Mesenteric fat pad (tissue), 1 donor: ENCODE measurements around the gene HS3ST2. TPM values are rescaled to one million over a fixed set of nuclear protein-coding genes. Genes with fewer than 3 reads are reported as not detected.
"Not testable (repeated sequence)": the region's sequence is repeated elsewhere in the genome, so short reads cannot be mapped to it uniquely, and the experiment has no call there.

Experiments used
- DNase-seq: peaks from one replicate; pipeline ENCODE4 v3.0.0-alpha.2; 2020; ENCODE audit warnings: low spot score
- total RNA-seq: library from RNA; stranded (reverse); fragmentation: NEBNext Ultra II Directional; extraction: Animal tissue kit (Norgen Biotek cat#: 25700); gene quantifications from one replicate; pipeline ENCODE4 v1.2.1, GENCODE V29; 2021
- donor health status: DM: yes; HTN: yes; CAD: no.

The HS3ST2 gene
- total RNA-seq, 1 donor from 2014 or later = 14.4 TPM

DNA sequence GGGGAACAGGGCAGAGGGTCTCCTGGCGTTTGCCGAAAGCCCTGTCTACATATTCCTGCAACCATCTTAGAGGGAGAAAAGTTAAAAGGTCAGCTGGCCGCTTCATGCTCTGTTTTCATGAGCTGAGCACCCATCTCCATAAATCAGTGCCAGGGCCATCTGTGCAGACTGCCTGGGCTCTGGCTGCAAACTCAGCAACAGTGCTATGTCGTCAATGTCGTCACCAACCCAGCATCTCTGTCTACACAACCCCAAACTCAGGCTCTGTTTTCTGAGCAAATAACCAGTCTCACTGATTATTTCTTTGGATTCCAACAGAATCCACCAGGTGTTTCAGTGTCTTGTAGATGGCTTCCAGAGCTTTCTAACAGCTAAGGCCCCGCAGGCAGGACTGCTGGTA, 65.0 kb downstream of the HS3ST2 start:
- no peak for DNase-seq

DNA sequence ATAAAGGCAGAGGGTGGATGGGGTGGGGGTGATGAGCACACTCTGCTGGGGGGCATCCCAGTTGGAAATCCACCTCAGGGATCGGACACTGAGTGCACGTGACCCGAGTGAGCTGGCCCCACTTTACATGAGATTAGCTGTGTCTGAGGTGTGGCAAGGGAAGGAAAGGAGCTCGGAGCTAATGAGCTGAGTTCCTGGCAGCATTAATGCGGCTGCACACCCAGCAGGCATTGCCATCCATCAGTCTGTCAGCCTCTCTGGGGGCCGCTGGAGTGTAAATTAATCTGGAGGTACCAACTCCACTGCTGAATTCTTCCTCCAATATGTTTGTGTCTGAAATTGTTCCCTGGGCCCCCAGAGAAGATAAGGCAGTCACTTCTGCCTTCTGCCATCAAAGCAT, 65.5 kb downstream of the HS3ST2 start:
- no peak for DNase-seq

DNA sequence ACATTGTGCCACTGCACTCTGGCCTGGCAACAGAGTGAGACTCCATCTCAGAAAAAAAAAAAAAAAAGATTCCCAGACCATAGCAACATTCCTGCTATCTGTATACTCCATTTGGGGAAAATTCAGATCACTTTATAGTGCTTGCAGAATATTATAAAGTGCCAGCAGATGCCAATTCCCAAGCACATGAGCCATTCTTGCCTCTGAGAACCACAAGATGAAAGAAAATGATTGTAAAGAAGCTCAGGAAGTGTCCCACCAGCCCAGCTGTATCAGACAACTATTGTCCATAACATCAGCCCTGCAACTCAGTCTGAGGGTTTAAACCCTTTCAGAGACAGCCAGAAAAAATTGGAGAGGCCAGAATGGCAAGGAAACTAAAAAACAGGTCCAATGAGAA, 69.0 kb downstream of the HS3ST2 start:
- no peak for DNase-seq

GRCh38 chr16:22885951-22886350, 72.0 kb downstream of the HS3ST2 start:
- DNase-seq = no peak

DNA sequence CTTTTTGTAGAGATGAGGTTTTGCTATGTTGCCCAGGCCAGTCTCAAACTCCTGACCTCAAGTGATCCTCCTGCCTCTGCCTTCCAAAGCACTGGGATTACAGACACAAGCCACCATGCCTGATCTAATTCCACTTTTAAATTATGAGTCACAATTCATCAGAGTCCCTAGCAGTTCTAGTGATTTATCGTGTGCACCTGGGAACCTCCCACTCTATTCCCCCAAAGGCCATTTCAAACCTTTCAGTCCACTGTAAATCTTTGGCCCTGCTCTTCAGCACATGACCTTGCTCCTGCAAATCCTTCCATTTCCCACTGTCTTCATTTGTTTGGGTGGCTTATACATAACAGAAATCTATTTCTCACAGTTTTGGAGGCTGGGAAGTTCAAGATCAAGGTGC, 73.0 kb downstream of the HS3ST2 start:
- DNase-seq = no peak

DNA sequence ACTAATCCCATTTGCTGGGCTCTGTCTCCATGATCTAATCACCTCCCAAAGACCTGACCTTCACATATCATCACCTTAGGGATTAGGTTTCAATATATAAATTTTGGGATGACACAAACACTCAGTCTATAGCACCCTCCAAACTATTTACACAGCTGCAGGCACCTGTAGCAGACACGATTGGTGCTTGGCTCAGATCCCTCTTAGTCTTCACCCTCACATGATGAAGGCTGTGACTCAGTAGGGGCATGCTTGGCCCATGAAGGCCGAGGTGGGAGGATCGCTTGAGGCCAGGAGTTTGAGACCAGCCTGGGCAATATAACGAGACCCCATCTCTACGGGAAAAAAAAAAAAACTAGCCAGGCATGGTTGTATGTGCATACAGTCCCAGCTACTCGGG, 73.5 kb downstream of the HS3ST2 start:
- no peak for DNase-seq

DNA sequence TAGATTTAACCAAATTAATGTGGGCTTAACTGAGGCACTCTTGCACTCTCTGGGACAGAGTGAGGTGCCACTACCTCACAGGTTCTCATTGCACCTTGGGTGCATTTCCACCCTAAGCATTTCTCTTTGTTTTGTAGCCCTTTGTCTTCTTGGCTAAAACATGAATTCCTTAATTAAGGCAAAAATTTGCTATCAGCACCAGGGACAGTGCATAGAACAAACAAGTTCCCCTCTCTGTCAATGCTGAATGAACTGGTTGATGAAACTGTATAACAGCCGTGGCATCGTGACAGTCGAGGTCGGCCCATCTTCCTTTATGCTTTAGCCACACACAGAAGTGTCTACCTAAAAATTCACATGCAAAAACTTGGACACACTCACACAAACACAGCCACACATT, 74.8 kb downstream of the HS3ST2 start:
- DNase-seq = no peak

- DNase-seq = no peak
These were observed 77.0 kb downstream of the HS3ST2 start for GRCh38 chr16:22890976-22891375.

DNA sequence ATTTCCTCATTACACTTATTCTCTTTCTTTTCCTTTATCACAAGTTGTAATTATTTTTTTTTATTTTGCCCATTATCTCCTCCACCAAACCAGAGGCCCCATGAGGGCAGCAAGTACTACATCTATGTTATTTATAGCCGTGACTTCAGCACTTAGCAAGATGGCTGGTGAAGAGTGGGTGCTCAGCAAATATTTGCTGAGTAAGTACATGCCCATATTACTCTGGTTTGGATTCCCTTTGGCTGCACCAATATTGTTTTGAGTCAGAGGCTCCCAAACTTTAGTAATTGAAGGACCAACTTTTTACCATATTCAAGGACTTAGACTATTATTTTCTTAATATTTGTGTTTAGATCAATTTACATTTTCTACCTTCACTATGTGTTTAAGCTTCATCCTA, 83.2 kb downstream of the HS3ST2 start:
- DNase-seq = no peak

DNA sequence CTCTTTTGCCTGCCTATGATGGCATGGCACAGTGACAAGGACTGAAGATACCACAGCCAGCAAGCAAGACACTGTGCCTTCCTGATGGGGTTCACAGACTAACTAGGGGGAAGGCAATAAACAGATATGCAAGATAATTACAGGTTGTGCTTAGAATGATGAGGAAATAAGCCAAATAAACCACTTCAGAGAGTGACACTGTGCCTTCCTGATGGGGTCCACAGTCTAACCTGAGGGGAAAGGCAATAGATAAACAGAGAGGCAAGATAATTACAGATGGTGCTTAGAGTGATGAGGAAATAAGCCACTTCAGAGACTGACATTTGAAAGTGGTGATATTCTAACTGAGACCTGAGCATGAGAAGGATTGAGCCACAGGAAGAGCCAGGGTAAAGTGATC, 84.2 kb downstream of the HS3ST2 start:
- no peak for DNase-seq

DNA sequence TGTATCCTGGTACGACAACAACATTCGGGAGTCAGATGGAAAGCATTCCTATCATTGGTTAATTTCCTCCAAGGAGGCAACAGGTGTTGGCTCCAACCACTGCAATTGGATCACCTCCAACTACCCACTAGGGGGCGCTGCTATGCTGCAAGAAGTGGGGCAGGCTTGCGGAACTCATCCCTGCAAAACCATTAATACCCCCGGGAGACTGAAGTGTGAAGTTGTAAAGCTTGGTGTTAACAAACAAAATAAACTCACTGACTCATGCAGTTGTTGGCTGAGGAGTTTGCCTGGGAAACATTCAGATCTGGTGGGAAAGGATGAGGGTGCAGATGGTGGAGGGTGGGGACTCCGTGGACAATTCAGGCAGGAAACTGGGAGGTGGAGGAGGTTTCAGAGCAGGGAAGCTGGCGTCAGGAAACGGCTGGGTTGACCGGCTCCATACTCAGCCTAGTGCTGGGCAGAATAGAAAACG, 84.9 kb downstream of the HS3ST2 start:
- no peak for DNase-seq

DNA sequence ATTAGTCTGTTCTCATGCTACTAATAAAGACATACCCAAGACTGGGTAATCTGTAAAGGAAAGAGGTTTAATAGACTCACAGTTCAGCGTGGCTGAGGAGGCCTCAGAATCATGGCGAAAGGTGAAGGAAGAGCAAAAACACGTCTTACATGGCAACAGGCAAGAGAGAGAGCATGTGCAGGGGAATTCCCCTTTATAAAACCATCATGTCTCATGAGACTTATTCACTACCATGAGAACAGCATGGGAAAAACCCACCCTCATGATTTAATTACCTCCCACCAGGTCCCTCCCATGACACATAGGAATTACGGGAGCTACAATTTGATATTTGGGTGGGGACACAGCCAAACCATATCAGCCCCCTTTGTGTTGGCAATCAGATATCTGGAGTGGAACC, 85.6 kb downstream of the HS3ST2 start:
- not testable (repeated sequence) for DNase-seq

DNA sequence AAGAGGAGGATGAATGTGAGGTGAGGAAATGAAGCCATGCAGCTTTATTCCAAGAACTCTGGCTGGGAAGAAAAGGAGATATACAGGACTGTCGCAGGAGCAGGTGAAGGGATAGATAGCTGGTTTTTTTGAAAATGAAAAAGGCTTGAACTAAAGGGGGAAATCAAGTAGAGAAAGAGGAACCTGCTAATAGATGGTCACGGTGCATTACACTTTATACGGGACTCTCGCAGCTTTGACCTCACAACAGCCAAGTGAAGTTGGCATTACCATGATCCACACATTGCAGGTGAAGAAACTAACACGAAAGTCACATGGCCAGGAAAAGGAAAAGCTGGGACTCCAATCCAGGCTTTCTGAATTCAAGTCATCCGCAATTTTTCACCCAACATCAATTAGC, 86.9 kb downstream of the HS3ST2 start:
- DNase-seq = no peak

GRCh38 chr16:22901563-22901962, 87.6 kb downstream of the HS3ST2 start:
- no peak for DNase-seq

DNA sequence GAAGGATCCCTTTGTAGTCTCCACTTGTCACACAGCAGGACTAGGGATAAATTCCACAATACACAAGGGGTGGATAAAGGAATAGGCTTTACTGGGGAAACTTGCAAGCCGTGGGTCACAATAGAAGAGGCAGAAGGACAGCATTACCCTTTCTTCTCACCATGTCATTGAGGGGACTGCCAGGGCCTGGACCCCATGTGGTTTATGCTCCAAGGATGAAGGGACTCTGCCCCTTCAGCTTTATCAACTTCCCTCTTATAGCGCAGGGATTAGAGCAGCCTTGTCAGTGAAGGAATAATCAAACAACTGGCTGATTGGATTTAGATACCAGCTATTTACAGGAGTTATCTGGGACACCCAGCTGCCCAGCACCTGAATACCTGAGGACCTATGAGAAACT, 89.8 kb downstream of the HS3ST2 start:
- no peak for DNase-seq

DNA sequence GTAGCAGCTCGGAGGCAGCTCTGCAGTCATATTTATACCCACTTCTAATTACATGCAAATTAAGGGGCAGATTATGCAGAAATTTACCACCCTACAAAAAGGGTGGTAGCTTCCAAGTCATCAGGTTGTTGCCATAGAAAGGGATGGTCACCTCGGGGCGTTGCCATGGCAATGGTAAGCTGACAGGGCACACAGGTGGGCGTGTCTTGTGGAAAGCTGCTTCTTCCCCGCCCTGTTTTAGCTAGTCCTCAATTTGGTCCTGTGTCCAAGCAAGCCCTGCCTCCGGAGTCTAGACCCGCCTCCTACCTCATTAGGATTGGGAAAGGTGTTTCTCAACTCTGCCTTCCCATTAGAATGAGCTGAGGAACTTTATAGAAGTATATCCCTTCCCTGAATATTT, 98.7 kb downstream of the HS3ST2 start:
- DNase-seq = no peak

DNA sequence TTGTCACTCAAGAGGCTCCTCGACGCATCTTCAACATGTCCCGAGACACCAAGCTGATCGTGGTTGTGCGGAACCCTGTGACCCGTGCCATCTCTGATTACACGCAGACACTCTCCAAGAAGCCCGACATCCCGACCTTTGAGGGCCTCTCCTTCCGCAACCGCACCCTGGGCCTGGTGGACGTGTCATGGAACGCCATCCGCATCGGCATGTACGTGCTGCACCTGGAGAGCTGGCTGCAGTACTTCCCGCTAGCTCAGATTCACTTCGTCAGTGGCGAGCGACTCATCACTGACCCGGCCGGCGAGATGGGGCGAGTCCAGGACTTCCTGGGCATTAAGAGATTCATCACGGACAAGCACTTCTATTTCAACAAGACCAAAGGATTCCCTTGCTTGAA, 101.0 kb downstream of the HS3ST2 start:
- no peak for DNase-seq

DNA sequence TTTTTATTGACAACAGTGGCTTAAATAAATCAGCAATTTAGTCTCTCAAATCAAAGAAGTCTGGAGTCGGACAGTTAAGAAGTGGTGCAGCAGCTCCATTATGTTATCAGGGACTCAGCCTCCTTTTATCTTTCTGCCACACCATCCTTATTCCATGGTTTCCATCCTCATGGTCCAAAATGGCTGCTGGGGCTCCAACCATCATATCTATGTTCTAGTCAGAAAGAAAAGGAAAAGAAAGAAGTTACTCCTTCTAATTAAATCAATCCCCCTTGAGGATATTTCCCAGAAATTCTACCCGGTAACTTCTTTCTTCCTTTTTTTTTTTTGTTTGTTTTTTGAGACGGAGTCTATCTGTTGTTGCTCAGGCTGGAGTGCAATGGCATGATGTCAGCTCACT, 109.5 kb downstream of the HS3ST2 start:
- DNase-seq = no peak

DNA sequence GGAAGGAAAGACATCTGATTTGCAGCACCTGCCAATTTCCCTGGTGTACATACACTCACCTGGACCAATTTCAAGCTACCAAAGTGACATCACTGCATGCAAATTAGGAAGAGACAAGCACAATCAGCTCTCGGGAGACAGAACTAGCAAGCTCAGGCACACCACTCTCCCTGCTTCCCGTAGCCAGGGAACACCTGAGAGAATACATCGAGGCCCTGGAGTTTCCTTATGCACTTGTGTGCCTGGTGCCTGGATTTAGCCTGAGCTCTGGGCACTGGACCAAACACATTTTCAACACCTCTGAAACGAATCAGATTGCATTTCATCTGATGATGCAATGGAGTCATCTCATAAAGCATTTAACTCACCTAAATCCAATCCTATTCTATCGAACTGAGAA, 110.5 kb downstream of the HS3ST2 start:
- DNase-seq = no peak

GRCh38 chr16:22926105-22926751, 112.3 kb downstream of the HS3ST2 start:
- no peak for DNase-seq

DNA sequence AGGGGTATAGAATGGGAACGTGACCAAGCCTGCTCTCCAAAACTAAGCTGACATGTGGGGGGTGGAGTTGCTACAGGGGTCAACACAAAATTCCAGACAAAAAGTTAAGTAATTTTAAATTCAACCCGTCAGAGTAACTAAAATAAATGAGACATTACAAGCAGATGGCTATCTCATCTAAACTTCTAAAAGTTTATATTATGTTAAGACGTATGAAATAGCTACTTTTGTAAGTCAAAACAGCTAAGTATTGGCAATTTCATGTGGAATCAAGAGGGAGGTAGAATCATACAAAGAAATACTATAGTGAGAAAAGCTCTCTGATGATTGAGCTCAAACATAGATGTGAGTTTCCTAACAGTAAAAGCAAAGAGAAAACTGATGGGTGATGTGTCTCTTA, 113.3 kb downstream of the HS3ST2 start:
- DNase-seq = no peak

- DNase-seq = no peak
These were observed 115.0 kb downstream of the HS3ST2 start for GRCh38 chr16:22928882-22929435.

- no peak for DNase-seq
These were observed 115.5 kb downstream of the HS3ST2 start for GRCh38 chr16:22929461-22929860.
